ENCODE results near the gene HTT.

GRCh38 chr4:3226467-3226866, 152.0 kb downstream of the HTT start:
- TF ChIP-seq REST (IDR thresholded peaks at IDR 0.05; ENCODE audit: insufficient replicate concordance, low read depth), result no peak
- no peak for TF ChIP-seq CTCF (IDR thresholded peaks at IDR 0.05; ENCODE audit: insufficient read depth, low read length)
- no peak for TF ChIP-seq SPI1 (IDR thresholded peaks at IDR 0.05; ENCODE audit: borderline replicate concordance, low read depth)
- no peak for TF ChIP-seq POLR2AphosphoS5 (IDR thresholded peaks at IDR 0.05; ENCODE audit: low read depth)
